HG03520 (cell line): ENCODE data around the gene TMPRSS3.

Experiments
- ATAC-seq: cut with Tn5 transposase; IDR thresholded peaks from one replicate; pipeline ENCODE4 v1.9.1; 2021; ENCODE audit warnings: mild to moderate bottlenecking, moderate library complexity; ENCODE audit not compliant: unreplicated experiment

Gene TMPRSS3

GRCh38 chr21:42429021-42429420 is 33.2 kb upstream of the TMPRSS3 start:
- no peak for ATAC-seq

DNA sequence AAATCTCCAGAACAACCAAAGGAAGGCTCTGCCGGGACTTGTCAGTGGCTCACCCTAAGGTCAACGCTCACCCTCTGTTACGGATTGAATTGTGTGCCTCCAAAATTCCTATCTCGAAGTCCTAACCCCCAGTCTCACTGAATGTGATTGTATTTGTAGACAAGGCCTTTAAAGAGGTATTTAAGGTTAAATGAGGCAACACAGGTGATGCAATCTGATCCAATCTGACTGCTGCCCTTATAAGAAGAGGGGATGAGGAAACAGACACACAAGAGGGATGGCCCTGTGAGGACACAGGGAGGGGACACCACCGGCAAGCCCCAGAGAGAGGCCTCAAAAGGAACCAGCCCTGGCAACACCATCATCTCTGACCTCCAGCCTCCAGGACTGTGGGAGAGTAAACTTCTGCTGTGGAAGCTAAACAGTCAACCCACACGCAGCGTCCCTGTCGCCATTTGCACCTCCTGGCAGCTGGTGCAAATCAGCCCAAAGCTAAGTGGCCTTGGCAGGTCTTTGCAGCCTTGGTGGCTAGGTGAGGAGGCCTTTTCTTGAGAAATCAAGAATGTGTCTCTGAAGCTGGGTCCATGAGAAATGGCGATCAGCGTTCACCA is 32.1 kb upstream of the TMPRSS3 start:
- no peak for ATAC-seq

GRCh38 chr21:42426876-42427480 is 31.1 kb upstream of the TMPRSS3 start:
- no peak for ATAC-seq

GRCh38 chr21:42426424-42426823 is 30.6 kb upstream of the TMPRSS3 start:
- no peak for ATAC-seq

GRCh38 chr21:42425591-42425990 is 29.7 kb upstream of the TMPRSS3 start:
- no peak for ATAC-seq

DNA sequence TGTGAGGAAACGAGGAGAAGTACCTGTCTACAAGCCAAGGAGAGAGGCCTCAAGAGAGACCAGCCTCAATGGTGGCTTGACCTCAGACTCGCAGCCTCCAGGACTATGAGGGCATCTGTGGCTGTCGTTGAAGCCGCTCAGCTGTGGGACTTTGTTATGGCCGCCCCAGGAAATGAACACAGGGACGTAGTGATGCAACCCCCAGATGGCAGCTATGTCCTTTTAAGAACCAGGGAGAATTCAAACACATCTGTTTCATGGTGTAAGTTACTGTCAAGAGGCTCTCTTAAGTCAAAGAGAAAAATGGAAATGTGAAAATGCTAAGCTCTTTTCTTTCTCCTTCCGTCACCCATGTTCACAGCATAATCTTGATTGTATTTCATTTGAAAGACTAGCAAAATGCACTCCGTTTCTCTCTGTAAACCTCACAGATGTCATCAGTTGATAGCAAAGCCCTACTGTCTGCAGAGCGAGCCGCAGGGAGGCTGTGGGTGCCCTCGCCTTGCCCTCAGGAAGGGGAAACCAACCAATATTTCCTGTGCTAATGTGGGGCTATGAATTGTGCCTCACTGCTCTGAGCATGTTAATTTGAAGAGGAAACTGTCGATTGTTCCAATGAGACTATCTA is 29.2 kb upstream of the TMPRSS3 start:
- no peak for ATAC-seq

DNA sequence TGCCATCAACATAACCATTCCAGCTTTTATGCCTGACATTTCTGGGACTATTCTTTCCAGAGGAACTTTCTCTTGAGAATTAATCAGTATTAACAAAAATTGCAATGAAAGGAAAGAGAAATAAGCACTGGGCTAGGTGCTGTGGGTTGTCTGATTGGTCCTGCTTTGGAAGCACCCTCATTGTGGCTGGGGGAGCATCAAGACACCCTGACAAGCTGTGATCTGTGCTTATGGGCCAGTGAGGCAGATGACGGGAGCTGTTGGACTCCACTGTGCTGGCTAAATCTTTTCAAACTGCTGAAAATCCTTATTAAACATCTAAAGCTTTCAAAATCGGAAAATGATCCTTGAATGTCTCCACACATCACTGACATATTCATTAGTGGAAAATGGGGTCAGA is 27.8 kb upstream of the TMPRSS3 start:
- ATAC-seq, result peak; percentile 16

GRCh38 chr21:42423197-42423675 is 27.4 kb upstream of the TMPRSS3 start:
- ATAC-seq, result peak; percentile 49

- no peak for ATAC-seq
Observed at GRCh38 chr21:42421018-42421793, 25.4 kb upstream of the TMPRSS3 start.

DNA sequence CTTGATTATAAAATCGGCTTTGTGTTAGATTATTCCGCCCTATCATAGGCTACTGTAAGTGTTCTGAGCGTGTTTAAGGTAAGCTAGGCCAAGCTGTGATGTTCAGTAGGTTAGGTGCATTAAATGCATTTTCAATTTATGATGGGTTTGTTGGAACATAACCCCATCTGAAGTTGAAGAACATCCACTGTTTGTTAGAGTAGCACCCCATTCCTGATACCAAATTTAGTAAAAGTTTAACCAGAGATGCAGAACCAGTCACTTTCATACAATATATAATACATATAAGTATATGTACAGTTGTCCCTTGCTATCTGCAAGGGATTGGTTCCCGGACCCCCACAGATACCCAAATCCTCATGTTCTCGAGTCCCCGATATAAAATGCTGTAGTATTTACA is 24.0 kb upstream of the TMPRSS3 start:
- no peak for ATAC-seq

- no peak for ATAC-seq
Observed at GRCh38 chr21:42418886-42419285, 23.0 kb upstream of the TMPRSS3 start.

GRCh38 chr21:42417533-42417932 is 21.7 kb upstream of the TMPRSS3 start:
- ATAC-seq, result no peak

DNA sequence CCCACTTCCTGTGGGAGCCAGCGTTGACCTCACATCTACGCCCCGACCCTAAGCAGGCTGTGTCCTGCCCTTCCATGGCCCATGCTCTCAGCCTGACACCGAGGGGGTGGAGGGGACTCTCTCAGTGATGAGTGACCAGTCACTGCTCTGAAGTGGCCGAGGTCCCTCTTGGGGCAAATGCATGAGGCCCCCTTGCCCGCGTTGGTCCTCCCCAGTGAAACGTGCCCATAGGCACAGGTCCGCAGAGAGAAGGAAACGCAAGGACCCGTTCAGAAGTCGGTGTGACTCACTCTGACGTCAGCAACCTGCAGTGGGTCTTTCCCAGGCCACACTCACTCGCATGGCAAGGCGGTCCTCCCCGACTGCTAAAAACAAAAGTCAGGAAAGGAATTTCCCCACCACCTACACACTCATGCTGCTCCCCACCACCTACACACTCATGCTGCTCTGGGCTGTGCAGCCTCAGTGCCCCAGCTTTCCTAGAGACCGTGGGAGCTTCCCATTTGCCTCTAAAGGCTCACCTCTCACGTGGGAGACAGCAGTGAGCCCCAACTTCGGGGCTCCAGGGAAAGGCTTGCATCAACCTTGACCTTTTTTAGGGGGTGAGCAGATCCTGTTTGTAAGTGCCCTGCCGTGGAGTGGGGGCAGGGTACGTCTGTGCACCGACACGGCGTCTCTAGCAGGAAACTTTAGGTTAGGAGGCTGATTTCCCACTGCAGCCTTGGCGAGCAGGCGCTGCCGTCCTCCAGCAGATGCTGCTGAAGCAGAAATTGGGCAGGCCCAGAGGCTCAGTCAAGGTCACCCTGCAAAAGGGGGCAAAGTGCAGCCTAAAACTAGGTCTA is 19.3 kb upstream of the TMPRSS3 start:
- ATAC-seq, result peak; percentile 54

DNA sequence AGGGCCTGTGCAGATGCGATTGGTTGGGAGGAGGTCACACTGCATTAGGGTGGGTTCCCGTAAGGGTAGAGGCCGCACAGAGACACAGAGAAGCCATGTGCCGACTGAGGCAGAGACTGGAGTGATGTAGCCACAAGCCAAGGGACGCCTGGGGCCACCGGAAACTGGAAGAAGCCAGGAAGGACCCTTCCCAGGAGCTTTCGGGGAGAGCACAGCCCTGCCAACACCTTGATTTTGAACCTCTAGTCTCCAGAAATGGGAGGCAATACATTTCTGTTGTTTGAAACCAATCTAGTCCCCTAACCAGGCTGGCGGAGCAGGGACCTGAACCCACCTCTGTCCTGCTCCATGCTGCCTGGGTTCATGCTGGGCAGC is 18.7 kb upstream of the TMPRSS3 start:
- no peak for ATAC-seq

GRCh38 chr21:42414066-42414465 is 18.2 kb upstream of the TMPRSS3 start:
- no peak for ATAC-seq

- no peak for ATAC-seq
Observed at GRCh38 chr21:42413500-42413899, 17.6 kb upstream of the TMPRSS3 start.

- no peak for ATAC-seq
Observed at GRCh38 chr21:42413093-42413492, 17.2 kb upstream of the TMPRSS3 start.

- no peak for ATAC-seq
Observed at GRCh38 chr21:42412636-42412933, 16.7 kb upstream of the TMPRSS3 start.

DNA sequence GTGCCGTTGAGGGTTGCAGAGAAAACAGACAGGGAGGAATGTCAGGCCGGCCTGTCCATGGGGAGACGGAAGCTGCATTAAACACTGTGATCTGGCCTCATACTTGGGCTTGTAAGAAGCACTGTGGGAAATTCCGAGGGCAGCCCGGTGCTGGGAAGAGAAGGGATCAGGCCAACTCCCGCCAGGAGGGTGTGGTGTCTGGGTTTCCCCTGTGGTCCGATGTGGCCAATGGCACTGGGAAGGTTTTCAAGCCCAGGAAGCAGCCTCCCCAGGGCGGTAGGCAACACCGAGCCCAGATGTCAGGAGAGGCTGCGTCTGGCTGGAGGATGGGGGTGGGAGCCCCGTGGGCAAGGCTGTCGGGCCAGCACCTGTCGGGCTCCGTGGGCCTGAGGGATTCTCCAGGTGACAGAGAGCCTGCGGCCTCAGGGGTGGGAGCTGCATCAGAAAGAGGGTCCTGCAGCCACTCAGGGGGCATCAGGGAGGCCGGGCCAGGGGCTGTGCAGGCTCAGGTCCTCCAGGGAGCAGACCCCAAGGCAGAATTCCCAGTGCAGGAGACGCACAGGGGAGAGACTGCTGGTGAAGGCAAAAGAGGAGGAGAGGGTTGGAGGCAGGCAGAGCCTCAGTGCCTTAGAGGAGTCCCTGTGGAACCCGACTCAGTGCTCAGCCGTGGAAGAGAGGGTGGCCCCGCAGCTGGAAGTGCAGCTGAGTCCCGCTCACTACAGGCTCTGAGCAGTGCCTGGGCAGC is 16.2 kb upstream of the TMPRSS3 start:
- no peak for ATAC-seq

DNA sequence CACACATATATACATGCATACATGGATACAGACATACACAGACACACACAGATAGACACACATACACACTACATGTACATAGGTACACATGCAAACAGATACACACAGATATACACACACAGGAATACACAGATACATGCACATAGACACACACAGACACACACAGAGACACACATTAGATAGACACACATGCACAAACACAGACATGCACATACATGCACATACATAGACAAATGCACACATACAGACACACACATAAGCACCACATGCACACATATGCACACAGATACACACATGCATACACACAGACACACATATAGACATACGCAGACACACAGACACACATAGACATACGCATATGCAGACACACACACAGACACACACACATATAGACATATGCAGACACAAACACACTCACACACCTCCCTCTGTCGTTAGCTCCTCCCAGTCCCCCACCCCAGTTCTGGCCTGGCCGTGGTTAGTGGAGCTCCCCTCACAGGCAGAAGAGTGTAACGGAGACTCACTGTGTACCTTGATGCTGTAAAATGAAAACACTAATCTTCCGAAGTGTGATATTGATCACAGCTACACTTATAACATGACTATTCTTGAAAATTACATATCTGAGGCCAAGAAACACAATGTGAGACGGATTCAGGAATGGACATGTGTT is 15.5 kb upstream of the TMPRSS3 start:
- ATAC-seq, result no peak
